Stimulated activated CD4-positive, alpha-beta T cell treated with anti-CD3 and anti-CD28 coated beads, TNF-alpha, amount 100 ng/mL, for 48 hours (primary cell): Measurements from ENCODE around the gene SUSD5.
A peak's percentile ranks its signal among the peaks of the same experiment; 100 is the strongest.
"Not testable (repeated sequence)": the region's sequence is repeated elsewhere in the genome, so short reads cannot be mapped to it uniquely, and the experiment has no call there.

ENCODE experiments used
- DNase-seq, 3 donors: peaks; one replicate each; pipeline ENCODE4 v3.0.0-alpha.2; 2020; ENCODE audit warnings: low read depth in 3 of 3

SUSD5 gene

GRCh38 chr3:33115024-33115768 lies 103.4 kb downstream of the SUSD5 start:
- no peak for DNase-seq

GRCh38 chr3:33114622-33115023 lies 104.0 kb downstream of the SUSD5 start:
- DNase-seq = no peak

- DNase-seq = peak; percentile 72 to 86 (median 82)
Observed at GRCh38 chr3:33113772-33114621, 104.6 kb downstream of the SUSD5 start, which contains the start of gene CRTAP. Gene CRTAP, plus strand, starts transcription at chr3:33114014. Its CDS starts 64 bp downstream, at chr3:33114078.

GRCh38 chr3:33111581-33111980 lies 107.0 kb downstream of the SUSD5 start:
- no peak for DNase-seq

- DNase-seq = not testable (repeated sequence)
Observed at GRCh38 chr3:33106854-33107253, 111.8 kb downstream of the SUSD5 start.

GRCh38 chr3:33105341-33105948 lies 113.2 kb downstream of the SUSD5 start:
- DNase-seq = no peak

GRCh38 chr3:33104803-33105202 lies 113.8 kb downstream of the SUSD5 start:
- DNase-seq = no peak

GRCh38 chr3:33103480-33103879 lies 115.1 kb downstream of the SUSD5 start:
- DNase-seq = no peak

- no peak for DNase-seq
Observed at GRCh38 chr3:33103034-33103433, 115.6 kb downstream of the SUSD5 start.

GRCh38 chr3:33100229-33100628 lies 118.4 kb downstream of the SUSD5 start:
- no peak for DNase-seq
